Measurements from ENCODE around the gene ME3. TPM values are rescaled to one million over a fixed set of nuclear protein-coding genes. Genes with fewer than 3 reads are reported as not detected.

Gene ME3
- total RNA-seq, 2 experiments from 2014 or later: 0.79 to 1.2 TPM

GRCh38 chr11:86403458-86403857, 269.0 kb downstream of the ME3 start:
- DNase-seq (no peak), ATAC-seq (ENCODE audit: low read depth) (no peak)
- Mint-ChIP-seq H3K4me3 (no peak overlapping the region), H3K27ac (no peak overlapping the region), H3K36me3 (peaks cover 6% of the 10 kb centered on the region), H3K9me3 (peaks cover 2% of the 10 kb centered on the region), H3K4me1 (peaks cover 1% of the 10 kb centered on the region), H3K27me3 (no peaks in the 10 kb centered on the region)
- POLR2A ChIA-PET: no interaction called here

DNA sequence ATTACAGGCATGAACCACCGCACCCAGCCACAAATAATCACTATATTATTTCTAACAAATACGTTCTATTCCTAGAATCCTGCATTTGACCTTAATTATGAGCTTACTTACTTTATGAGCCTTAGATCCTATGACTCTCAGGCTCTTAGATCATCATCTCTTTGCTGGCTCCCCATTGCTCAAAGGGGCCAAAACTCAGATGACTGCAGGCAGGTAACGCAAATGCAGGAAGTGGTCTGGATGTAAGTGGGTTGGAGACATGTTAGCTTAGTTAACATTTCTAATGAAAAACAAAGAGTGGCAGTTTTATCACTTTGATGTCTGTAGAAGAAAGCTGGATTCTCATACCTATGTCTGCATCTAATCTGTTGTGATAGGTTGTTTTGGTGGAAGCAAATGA, 274.3 kb downstream of the ME3 start:
- Mint-ChIP-seq H3K4me3 (no peak overlapping the region), H3K4me1 (peaks cover 9% of the 10 kb centered on the region), H3K27ac (peak overlapping the region; percentile 56), H3K27me3 (no peaks in the 10 kb centered on the region), H3K36me3 (peaks cover 8% of the 10 kb centered on the region), H3K9me3 (peaks cover 2% of the 10 kb centered on the region)
- ATAC-seq (ENCODE audit: low read depth) (peak; percentile 74), DNase-seq (no peak)
- POLR2A ChIA-PET: no interaction called here

DNA sequence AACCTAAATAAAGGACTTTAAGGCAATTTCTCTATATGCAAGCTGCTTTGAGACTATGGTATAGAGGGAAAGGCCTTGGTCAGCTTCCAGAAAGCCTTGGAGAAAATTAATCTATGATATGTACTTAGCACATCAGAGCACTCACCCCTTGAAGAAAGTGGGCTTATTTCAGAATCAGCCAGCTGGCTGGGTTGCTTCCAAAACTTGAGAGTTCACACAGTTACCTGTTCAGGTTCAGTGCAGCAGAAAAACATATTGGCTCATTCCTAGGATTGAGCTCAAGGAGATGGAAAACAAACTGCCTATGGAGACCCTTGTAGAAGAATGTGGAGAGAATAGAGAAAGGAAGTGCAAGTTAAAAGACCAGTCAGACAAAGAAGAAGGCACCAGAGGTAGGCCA, 275.1 kb downstream of the ME3 start:
- no peaks in the 10 kb centered on the region for H3K27me3 Mint-ChIP-seq
- ATAC-seq (ENCODE audit: low read depth) (no peak), DNase-seq (no peak)
- H3K4me1 Mint-ChIP-seq: peaks cover 9% of the 10 kb centered on the region
- H3K36me3 Mint-ChIP-seq: peaks cover 8% of the 10 kb centered on the region
- no peak overlapping the region for H3K27ac Mint-ChIP-seq
- POLR2A ChIA-PET: no interaction called here
- peaks cover 2% of the 10 kb centered on the region for H3K9me3 Mint-ChIP-seq
- no peak overlapping the region for H3K4me3 Mint-ChIP-seq

DNA sequence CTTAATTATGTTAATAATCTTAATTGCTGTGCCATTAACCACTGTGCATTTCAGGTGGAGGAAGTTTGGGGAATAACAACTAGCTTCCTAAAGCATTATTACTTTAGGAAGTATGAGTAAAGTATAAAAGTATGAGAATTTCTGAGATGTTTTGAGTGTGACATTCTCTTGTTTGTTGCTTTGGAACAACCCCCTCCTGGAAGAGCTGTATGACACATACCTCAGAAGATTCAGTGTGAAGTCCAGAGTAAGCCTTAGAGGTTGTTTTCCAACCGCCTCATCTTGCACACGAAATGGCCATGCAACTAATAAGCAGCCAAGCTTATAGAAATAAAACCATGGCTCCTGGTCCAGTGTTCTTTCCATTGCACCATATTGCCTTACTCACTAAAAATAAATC, 276.0 kb downstream of the ME3 start:
- no peak for ATAC-seq (ENCODE audit: low read depth)
- H3K27ac Mint-ChIP-seq: no peak overlapping the region
- H3K27me3 Mint-ChIP-seq: no peaks in the 10 kb centered on the region
- H3K9me3 Mint-ChIP-seq: peaks cover under 1% of the 10 kb centered on the region
- DNase-seq: no peak
- peaks cover 6% of the 10 kb centered on the region for H3K36me3 Mint-ChIP-seq
- POLR2A ChIA-PET: no interaction called here
- H3K4me1 Mint-ChIP-seq: peaks cover 9% of the 10 kb centered on the region
- no peak overlapping the region for H3K4me3 Mint-ChIP-seq

DNA sequence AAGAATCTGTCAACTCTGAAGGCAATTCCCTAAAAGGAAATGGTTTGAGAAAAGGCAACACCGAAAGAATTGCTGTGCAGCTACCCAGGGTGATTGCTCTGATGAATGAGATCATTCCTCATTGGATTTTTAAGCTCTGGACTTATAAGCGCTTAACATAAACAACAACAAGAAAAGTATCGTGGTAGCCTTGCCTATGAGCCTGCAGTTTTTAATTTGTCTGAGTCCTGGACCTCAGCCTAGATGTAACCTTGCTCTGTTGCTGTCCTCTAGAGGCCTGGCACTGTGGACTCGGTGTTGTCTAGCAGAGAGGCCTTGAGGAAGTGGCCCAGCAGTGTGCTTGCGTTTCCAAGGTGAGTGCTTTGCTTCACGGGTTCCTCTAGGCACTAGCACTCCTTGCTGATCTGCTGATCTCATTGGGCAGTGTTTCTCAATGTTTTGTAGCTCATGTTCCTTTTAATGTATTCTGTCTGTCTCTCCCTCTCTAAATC, 277.3 kb downstream of the ME3 start:
- no peaks in the 10 kb centered on the region for H3K27me3 Mint-ChIP-seq
- DNase-seq (no peak), ATAC-seq (ENCODE audit: low read depth) (no peak)
- H3K4me1 Mint-ChIP-seq: peaks cover 9% of the 10 kb centered on the region
- H3K27ac Mint-ChIP-seq: no peak overlapping the region
- H3K4me3 Mint-ChIP-seq: no peak overlapping the region
- POLR2A ChIA-PET: no interaction called here
- no peaks in the 10 kb centered on the region for H3K9me3 Mint-ChIP-seq
- H3K36me3 Mint-ChIP-seq: peaks cover 4% of the 10 kb centered on the region

Other genes with a start within 250 kb of the ME3 start
- under 1 TPM; 0.17 to 0.28 TPM for gene PRSS23, start 127.9 kb upstream of the ME3 start, total RNA-seq

Data from activated naive CD8-positive, alpha-beta T cell treated with anti-CD3 and anti-CD28 coated beads, Interleukin-2, amount 10 ng/mL, durations not matched to agents 7 days and 5 days (primary cell).